OCI-M1 (cell line): ENCODE data around the gene ABCA3.
"Not testable (repeated sequence)": the region's sequence is repeated elsewhere in the genome, so short reads cannot be mapped to it uniquely, and the experiment has no call there.

Experiments used
- DNase-seq: peaks from one replicate; lab custom pipeline; 2025; lab: John Stamatoyannopoulos, UW

The ABCA3 gene

DNA sequence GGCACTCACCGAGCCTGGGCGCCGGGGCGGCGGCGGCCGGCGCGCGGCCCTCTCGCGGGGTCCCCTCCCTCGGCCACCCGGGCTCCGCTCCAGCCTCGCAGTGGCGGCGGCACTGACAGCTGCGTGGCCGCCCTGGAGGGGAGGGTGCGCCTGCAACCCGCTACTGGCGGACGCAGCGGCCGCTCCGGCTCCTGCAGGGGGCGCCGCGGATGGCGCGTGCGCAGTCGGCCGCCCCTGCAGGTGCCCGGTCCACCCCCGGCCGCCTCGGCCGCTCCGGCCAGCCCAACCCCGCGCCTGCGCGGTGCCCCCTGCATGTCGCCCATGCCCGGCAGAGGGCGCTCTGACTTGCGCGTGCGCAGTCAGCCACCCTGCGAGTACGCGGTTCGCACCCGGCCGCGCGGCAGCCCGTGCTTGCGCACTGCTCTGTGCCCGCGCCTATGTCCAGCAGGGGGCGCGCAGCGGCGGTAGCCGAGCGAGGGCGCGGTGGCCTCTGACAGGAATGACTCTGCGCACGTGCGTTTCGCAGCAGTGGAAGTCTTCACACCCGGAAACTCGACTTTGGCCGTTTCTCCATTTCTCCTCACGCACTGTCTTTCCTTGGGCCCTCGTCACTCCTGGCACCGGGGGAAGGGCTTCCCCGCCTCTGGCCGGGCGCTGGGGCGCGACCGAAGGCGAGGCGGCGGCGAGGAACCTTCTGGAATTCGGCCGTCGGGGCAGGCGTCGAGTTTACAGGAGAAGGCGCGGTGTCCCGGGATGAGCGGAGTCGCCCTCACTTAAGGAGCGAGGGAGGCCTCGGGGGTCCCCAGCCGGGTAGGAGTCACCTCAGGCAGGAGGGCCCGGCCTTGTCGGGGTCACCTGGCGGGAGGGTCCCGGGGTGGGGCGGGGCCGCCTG, at the start of gene ABCA3:
TSS of gene ABCA3 (minus strand) at position 165 of the 892 bp plus-strand sequence. CDS start 14,262 bp downstream, outside the sequence.
- peak; percentile 98 for DNase-seq

DNA sequence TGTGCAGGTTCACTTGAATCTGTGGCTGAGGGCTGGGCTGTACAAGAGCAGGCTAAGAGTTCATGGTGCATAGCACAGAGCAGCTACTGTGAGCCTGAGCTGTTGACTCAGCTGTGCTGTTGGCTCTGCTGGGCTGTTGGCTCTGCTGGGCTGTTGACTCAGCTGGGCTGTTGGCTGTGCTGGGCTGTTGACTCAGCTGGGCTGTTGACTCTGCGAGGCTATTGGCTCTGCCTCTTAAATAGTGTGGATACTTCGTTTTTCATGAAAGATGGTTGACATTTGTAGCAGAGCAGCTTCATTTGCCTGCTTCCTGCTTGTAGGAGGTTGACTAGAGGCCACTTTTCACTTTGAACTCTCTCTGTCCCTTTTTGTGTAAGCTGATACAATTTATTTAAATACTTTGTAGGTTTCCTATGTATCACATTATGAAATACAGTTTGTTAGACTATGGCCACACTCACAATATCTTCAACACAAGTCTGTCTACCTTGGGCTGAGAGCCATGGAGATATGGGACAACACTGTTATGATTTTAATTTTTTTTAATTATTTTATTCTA, 48.4 kb upstream of the ABCA3 start:
- no peak for DNase-seq

DNA sequence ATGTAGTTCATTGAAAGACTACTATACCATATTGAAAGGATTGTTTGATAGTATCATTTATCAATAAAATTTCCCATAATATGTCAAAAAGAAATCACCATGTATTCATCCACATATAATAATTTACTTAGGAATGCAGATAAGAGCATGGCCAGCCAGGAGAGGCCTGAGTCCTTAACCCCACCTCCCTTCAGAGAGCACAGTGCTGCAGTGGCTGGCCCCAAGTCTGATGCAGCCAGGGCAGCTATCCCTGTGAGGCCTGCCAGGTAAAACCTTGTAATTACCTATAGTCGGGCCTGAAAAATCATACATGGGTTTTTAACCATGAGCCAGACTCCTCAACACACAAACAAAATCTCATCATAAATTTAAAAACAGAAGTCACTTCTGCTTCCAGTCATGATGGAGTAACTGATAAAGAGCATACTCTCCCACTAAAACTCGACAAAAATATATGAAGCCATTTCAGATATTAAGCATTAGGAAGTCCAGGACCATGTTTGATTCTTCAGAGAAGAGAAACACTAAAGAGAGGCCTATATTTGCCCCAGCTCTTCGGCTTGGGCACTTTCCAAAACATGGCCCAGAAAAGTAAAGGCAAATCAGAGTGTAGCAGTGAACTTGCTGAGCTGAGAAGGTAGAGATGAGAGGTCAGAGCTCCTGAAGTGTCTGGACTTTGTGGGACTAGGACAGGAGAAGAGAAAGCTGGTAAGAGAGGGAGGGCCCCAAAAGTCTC, 47.8 kb upstream of the ABCA3 start:
- DNase-seq: no peak

DNA sequence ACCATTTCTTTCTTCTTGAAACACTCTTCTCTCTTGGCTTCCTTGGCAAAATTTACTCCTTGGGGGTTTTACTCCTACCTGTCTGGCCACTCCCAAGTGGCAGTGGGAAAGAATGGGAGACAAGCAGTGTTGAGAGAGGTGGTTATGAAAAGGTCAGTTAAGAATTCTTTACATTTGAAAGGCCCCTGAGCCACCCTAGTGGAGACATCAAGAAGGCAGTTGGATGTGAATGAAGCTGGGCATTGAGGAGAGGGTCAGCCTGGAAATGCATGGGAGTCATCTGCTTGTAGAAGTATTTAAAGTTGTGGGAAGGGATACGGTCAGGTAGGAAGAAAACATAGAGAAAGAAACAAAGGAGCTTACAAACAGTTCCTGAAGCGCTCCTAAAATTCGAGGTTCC, 46.5 kb upstream of the ABCA3 start:
- no peak for DNase-seq

DNA sequence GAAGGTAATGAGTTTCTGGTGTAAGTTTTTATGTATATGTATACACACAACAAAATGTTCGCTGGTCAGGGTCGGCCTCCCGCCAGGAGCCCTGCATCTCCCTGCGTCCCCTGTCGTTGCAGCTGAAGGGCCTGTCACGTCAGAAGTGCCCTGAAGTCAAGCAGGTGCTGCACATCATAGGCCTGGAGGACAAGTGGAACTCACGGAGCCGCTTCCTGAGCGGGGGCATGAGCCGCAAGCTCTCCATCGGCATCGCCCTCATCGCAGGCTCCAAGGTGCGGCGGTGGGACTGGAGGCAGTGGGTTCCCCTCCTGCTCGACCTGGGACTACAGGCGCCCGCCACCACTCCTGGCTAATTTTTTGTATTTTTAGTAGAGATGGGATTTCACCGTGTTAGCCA, 45.5 kb upstream of the ABCA3 start:
- not testable (repeated sequence) for DNase-seq

DNA sequence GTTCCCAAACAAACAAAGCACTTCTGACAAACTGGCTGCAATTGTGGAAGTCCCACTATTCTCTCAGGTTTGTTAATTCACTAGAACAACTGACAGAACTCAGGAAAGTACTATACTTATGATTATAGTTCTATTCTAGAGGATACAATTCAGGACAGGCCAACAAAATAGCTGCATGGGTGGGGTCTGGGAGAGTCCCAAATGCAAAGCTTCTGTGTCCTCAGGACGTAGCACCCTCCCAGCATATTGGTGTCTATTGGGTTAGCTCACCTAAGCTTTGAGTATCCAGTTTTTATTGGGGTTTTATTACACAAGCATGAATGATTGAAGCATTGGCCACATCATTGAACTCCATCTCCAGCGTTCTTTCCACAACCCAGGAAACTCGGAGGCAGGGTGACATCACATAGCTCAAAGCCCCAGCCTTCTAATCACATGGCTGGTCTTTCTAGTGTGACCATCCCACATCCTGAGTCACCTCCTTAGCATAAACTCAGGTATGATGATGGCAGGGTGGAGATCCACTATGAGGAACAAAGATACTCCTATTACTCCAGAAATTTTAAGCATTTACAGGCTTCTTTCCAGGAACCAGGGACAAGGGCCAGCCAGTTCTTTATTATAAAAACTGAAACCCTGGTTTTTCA, 44.8 kb upstream of the ABCA3 start:
- no peak for DNase-seq

DNA sequence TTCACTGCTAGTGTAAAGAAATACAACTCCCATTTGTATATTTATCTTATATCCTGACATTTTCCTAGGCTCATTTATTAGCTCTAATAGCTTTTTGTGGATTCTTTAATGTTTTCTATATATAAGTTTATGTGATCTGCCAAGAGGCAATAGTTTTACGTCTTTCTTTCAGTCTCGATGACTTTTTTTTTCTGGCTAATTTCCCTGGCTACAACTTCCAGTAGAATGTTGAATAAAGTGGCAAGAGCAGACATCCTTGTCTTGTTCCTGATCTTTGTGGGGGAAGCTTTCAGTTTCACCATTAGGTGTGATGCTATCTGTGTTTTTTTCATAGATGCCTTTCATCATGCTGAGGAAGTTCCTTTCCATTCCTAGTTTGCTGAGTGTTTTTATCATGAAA, 43.9 kb upstream of the ABCA3 start:
- DNase-seq: peak; percentile 18

DNA sequence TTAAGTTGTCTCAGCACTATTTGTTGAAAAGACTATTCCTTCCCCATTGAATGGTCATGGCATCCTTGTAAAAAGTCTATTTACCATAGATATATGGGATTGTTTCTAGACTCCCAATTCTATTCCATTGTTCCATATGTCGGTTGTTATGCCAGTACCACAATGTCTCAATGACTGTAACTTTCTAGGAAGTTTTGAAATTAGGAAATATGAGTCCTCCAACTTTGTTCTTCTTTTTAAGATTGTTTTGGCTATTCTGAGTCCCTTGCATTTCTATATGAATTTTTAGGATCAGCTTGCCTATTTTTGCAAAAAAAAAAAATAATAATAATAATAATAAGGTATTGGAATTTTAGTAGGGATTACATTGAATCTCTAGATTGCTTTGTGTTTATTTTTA, 43.0 kb upstream of the ABCA3 start:
- DNase-seq: no peak

DNA sequence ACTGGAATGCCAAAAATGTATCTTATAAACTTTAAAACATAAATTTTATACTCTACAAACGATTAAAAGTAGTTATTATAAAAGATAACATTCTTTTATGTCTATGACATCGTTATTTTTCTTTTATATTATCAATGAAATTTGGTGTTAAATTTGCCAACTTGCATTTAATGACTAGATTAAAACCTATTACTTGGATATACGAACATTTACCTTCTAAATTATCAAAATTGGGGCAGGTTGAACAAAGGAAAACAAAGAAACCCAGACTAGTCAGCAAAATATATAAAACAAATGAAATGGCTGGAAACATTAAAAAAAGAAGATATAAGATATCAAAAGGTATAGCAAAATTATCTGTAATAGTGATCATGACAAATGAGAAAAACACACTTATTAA, 34.1 kb upstream of the ABCA3 start:
- no peak for DNase-seq

DNA sequence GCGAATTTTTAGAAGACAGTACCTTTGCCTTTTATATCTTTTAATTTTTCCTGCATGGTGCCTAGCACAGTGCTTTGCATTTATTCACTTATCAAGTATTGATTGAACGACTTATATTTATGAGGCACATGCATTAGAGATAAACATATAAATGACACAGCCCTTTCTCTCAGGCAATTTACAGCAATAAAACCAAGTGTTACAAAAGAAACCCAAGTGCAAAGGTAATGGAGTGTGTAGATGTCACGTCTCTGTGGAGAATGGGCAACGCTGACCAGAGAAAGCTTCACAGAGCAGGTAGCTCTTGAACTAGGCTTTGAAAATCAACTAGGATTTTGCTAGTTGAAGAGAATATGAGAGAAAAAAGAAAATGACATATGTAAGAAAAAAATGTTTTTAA, 32.6 kb upstream of the ABCA3 start:
- no peak for DNase-seq

DNA sequence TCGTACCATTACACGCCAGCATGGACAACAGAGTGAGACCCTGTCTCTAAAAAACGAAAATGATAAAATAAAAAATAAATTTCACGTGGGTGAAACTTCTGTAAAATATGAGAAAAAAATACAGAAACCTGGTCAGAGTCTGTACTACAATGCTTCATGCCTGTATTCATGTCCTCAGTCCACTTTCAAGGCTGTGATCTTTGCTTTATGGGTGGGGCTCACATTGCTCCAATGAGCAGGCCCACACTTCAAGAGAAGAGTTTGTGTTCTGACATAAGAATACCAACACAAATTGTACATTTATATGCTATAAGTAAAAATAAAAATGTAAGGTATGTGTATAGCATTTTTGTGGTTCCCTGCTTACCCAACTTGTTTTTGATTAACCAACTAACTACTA, 32.2 kb upstream of the ABCA3 start:
- no peak for DNase-seq

DNA sequence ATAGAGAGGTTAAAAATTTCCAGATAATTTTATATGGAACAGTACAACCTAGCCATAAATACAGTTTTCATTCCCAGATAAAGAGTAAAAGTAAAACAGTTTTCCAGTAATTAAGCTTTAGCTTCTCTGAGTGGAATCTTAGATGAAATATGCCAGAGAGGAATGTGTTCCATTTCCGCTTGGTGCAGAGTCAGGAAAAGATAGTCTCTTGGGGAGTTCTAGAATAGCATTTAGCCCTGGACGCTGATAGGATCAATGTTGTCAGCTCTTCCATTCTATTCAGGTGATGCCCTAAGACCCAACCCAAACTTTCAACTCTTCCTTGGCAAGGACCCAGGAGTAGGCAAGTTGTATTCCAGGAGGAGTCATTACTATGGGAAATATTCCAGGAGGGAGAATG, 30.9 kb upstream of the ABCA3 start:
- DNase-seq: no peak

DNA sequence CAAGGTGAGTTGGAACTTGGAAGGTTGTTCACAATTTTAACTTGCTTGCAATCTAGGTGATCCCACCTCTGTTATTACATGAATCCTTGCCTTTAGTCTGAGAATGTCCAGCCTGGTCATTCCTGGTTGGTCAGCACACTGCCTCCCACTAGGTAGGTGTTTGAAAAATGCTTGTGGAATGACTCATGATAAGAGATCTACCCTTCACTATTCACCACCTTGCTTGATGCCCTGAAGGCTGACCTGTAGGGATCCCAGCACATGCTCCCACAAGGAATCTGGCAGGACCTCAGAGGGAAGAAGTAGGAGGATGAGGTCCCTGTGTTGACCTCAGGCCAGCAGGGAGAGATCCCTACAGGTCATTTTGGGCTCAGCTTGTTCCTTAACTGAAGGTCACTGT, 30.2 kb upstream of the ABCA3 start:
- DNase-seq: no peak

DNA sequence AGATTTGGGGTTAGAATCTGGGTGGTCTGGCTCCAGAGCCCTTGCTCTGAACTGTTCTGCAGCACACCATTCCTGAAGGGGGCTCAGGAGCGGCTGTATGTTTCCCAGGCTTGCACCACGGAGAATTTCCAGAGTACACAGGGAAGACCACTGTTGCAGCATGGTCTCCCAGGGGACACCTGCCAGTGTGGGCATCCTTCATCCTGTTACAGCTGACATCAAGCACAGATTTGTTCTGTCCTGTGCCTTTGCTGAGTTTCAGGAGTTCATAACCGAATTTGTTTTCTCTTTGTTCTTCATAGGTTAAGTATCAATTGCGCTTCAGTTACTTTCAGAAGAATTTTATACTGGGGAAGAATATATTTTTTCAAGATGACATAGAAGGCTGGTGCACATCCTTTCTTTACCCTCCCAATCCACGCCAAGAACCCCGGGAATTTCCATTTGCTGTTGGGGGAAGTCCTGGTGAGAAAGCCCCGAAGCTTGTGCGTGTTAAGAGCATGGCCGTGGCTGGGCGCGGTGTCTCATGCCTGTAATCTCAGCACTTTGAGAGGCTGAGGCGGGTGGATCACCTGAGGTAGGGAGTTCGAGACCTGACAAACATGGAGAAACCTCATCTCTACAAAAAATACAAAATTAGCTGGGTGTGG, 26.3 kb upstream of the ABCA3 start:
- no peak for DNase-seq

DNA sequence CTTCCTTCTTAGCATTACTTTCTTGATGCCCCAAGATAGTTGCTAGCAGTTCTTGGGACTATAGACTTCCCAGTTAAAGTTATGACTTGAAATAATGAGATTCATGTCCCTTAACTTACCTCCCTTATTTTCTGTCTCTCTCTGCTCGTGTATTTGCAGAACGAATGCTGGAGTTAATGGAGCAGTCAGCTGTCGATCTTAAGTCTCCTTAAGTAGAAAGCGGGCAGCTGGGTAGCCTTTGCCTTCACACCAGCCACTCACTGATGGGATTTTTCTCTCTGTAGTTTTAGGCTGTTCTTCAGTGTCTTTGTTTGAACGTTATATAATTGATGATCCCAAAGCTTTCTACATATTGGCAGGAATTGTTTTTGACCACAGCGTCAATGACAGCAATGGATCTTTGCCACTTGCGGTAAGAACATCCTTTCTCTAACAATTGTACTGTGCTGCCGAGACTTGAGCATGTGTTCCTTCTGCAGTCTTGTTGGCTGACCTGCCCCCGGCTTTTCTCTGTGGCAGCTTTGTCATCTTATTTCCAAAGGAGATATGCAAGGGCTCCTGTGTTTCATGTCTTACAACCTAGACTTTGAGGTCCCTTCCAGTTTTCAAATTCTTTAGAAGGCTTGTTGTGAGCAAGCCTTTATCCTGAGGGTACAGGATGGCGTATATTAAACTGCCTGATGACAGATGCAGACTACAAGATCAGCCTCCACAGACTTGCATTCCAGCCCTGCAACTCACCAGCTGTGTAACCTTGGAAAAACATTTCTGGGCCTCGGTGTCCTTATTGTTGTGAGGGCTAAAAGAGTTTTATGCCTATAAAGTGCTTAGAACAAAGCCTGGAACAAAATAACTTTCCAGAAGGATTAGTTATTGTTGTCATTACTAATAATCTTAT, 25.1 kb upstream of the ABCA3 start:
- no peak for DNase-seq

DNA sequence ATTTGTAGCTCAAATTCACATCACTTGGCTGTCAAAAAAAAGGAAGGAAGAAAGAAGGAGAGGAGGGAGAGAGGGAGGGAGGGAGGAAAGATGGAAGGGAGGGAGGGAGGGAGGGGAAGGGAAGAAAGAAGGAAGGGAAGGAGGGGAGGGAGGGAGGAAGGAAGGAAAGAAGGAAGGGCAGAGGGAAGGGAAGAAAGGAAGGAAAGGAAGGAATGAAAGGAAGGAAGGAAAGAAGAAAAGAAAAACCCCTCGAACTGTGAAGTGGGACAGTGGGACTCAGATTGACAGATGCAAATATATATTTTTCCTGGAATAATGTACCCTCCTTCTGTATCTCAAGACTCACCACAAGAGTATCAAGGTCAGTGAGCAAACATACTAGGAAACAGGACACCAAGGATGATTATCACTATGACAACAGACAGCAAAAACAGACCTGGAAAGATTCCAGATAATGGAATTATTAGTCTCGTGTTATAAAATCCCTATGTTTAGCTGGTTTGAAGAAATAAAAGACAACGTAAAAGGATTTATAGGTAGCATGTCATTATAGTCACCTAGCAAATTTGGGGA, 24.2 kb upstream of the ABCA3 start:
- peak; percentile 44 for DNase-seq

DNA sequence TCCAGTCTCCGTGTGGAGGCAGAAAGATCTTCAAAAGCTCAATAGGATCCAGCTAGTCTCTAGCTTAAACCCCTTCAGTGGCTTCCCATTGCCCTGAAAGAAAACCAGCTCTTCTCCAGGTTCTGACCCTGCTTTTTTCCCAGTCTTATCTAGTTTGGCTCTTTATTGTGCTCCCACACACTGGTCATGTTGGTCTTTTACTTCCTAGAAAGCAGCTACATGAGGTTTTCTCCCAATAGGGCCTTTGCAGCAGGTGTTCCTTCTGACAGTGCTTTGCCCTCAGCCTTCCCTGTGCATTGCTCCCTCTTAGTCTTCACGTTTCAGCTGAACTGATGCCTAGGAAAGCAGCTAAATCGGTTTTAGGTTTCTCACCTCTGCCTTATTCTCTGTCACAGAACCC, 21.7 kb upstream of the ABCA3 start:
- no peak for DNase-seq

DNA sequence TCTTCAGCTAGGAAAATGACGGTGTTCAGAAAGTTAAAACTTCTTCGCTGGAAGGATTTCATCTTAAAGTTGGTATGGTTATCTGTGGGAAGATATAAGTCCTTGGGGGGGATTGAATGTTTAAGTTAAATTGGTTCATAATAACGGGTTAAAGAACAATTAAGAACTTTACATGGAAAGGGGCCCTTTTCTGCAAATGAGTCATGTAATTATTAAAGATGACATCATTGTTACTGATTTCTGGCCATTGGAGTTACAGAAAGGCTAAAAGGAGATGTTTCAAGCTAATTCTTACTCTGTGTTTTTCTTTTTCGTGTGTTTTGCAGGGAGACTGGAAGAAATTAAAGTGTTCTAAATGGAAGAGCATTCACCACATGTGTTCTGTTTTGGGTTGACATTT, 20.6 kb upstream of the ABCA3 start:
- no peak for DNase-seq

DNA sequence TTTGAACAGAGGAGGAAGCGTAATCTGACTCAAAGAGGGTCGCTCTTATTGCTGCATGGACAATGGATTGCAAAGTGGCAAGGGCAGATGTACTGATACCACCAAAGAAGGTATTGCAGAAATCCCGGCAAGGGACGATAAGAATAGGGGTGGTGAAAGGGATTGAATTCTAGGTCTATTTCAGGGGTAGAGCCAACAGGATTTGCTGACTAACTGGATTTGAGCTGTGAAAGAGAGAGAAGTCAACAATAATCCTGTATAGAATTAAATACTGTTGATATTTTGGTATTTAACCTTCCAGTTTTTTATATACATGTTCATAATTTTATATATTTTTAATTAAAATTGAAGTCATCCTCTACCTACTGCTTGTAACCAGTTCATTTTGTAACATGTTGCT, 19.4 kb upstream of the ABCA3 start:
- no peak for DNase-seq

DNA sequence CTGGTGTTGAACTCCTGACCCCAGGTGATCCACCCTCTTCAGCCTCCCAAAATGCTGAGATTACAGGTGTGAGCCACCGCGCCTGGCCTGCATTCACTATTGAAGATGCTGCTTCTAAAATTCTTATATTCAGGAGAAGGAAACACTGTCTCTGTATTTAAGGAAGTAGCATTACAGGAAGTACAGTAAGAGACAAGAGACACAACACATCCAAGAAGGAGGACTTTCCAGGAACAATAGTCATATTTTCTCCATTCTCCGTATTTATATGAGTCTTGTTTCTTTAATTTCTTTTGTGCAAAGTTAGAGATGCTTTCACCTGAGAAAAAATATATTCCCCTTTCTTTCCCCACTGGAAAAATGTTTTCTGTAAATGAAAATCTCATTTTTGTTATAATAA, 18.3 kb upstream of the ABCA3 start:
- DNase-seq: no peak

DNA sequence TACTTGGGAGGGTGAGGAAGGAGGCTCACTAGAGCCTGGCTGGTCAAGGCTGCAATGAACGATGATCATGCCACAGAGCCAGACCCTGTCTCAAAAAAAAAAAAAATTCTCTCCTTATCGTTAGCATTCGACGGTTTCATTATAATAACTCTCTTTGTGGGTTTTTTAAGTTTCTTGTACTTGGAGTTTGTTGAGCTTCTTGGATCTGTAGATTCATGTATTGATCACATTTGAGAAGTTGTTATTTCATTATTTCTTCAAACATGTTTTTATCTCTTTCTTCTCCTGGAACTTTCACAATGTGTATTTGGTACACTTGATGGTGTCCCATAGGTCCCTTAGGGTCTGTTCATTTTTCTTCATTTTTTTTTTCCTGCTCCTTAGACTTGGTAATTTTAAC, 16.8 kb upstream of the ABCA3 start:
- no peak for DNase-seq
